Measurements from ENCODE around the gene ZNF827. TPM values are rescaled to one million over a fixed set of nuclear protein-coding genes. Genes with fewer than 3 reads are reported as not detected.

ZNF827 gene
- total RNA-seq, 1 donor from 2014 or later: 13.3 TPM

- DNase-seq (ENCODE audit: low spot score) (no peak), ATAC-seq (no peak)
- intact Hi-C loops (cut with DNase I): no loop called here
Measured at GRCh38 chr4:145899886-145900460, 38.6 kb downstream of the ZNF827 start.

GRCh38 chr4:145898926-145899531 is 39.6 kb downstream of the ZNF827 start:
- intact Hi-C loops (cut with DNase I): no loop called here
- DNase-seq (ENCODE audit: low spot score) (no peak), ATAC-seq (no peak)

- DNase-seq (ENCODE audit: low spot score) (no peak), ATAC-seq (no peak)
- intact Hi-C loops (cut with DNase I): no loop called here
Measured at GRCh38 chr4:145898466-145898865, 40.2 kb downstream of the ZNF827 start.

- ATAC-seq: no peak
- no peak for DNase-seq (ENCODE audit: low spot score)
- intact Hi-C loops (cut with DNase I): no loop called here
Measured at GRCh38 chr4:145895056-145895455, 43.6 kb downstream of the ZNF827 start.

GRCh38 chr4:145891958-145892357 is 46.7 kb downstream of the ZNF827 start:
- intact Hi-C loops (cut with DNase I): no loop called here
- no peak for ATAC-seq
- no peak for DNase-seq (ENCODE audit: low spot score)

- intact Hi-C loops (cut with DNase I): no loop called here
- DNase-seq (ENCODE audit: low spot score) (no peak), ATAC-seq (no peak)
Measured at GRCh38 chr4:145890689-145891088, 47.9 kb downstream of the ZNF827 start.

- intact Hi-C loops (cut with DNase I): no loop called here
- DNase-seq (ENCODE audit: low spot score): no peak
- ATAC-seq: no peak
Measured at GRCh38 chr4:145888393-145888792, 50.2 kb downstream of the ZNF827 start.

GRCh38 chr4:145887241-145887991 is 51.2 kb downstream of the ZNF827 start:
- DNase-seq (ENCODE audit: low spot score): no peak
- intact Hi-C loops (cut with DNase I): no loop called here
- ATAC-seq: peak; percentile 89

GRCh38 chr4:145886871-145887240 is 51.8 kb downstream of the ZNF827 start:
- no peak for DNase-seq (ENCODE audit: low spot score)
- intact Hi-C loops (cut with DNase I): no loop called here
- ATAC-seq: peak; percentile 79

- intact Hi-C loops (cut with DNase I): no loop called here
- DNase-seq (ENCODE audit: low spot score) (no peak), ATAC-seq (no peak)
Measured at GRCh38 chr4:145885666-145886065, 53.0 kb downstream of the ZNF827 start.

GRCh38 chr4:145884775-145885174 is 53.8 kb downstream of the ZNF827 start:
- ATAC-seq (no peak), DNase-seq (ENCODE audit: low spot score) (no peak)
- intact Hi-C loops (cut with DNase I): no loop called here

GRCh38 chr4:145883101-145883694 is 55.4 kb downstream of the ZNF827 start:
- intact Hi-C loops (cut with DNase I): no loop called here
- no peak for DNase-seq (ENCODE audit: low spot score)
- no peak for ATAC-seq

GRCh38 chr4:145882604-145883003 is 56.0 kb downstream of the ZNF827 start:
- no peak for ATAC-seq
- intact Hi-C loops (cut with DNase I): no loop called here
- DNase-seq (ENCODE audit: low spot score): no peak

GRCh38 chr4:145881989-145882388 is 56.6 kb downstream of the ZNF827 start:
- no peak for ATAC-seq
- intact Hi-C loops (cut with DNase I): no loop called here

GRCh38 chr4:145881576-145881975 is 57.0 kb downstream of the ZNF827 start:
- ATAC-seq: no peak
- intact Hi-C loops (cut with DNase I): no loop called here
- no peak for DNase-seq (ENCODE audit: low spot score)

More at GRCh38 chr4:145881989-145882388, 56.6 kb downstream of the ZNF827 start:
- no peak for DNase-seq (ENCODE audit: low spot score)

GRCh38 chr4:145880355-145880960 is 58.2 kb downstream of the ZNF827 start:
- intact Hi-C loops (cut with DNase I): no loop called here
- DNase-seq (ENCODE audit: low spot score): no peak
- ATAC-seq: no peak

- DNase-seq (ENCODE audit: low spot score) (no peak), ATAC-seq (peak; percentile 50)
- intact Hi-C loops (cut with DNase I): no loop called here
Measured at GRCh38 chr4:145879598-145879997, 59.0 kb downstream of the ZNF827 start.

- DNase-seq (ENCODE audit: low spot score): no peak
- peak; percentile 76 for ATAC-seq
- intact Hi-C loops (cut with DNase I): no loop called here
Measured at GRCh38 chr4:145878501-145879435, 59.9 kb downstream of the ZNF827 start.
